ENCODE measurements around the gene PAFAH1B2. TPM values are rescaled to one million over a fixed set of nuclear protein-coding genes. Genes with fewer than 3 reads are reported as not detected.
"Not testable (repeated sequence)": the region's sequence is repeated elsewhere in the genome, so short reads cannot be mapped to it uniquely, and the experiment has no call there.

PAFAH1B2 gene
- total RNA-seq, 1 donor from 2014 or later, result 98.6 TPM

GRCh38 chr11:117180020-117180419 is 35.9 kb downstream of the PAFAH1B2 start:
- DNase-seq (ENCODE audit: low spot score in 2 of 2, unreplicated experiment in 2 of 2), result no peak
- Mint-ChIP-seq H3K9me3 (no peaks in the 10 kb centered on the region), H3K4me3 (peak overlapping the region; percentile 91), H3K4me1 (peaks cover 39% of the 10 kb centered on the region), H3K27me3 (ENCODE audit: low read depth) (no peaks in the 10 kb centered on the region), H3K36me3 (peaks cover 3% of the 10 kb centered on the region), H3K27ac (peak overlapping the region; percentile 82)
- no peak for TF ChIP-seq CTCF (IDR thresholded peaks at IDR 0.05; ENCODE audit: unreplicated experiment)

- no peaks in the 10 kb centered on the region for H3K9me3 Mint-ChIP-seq
- H3K27ac Mint-ChIP-seq, result no peak overlapping the region
- H3K4me3 Mint-ChIP-seq, result peak overlapping the region; percentile 91
- H3K4me1 Mint-ChIP-seq, result peaks cover 34% of the 10 kb centered on the region
- no peak for TF ChIP-seq CTCF (IDR thresholded peaks at IDR 0.05; ENCODE audit: unreplicated experiment)
- H3K36me3 Mint-ChIP-seq, result peaks cover 3% of the 10 kb centered on the region
- H3K27me3 Mint-ChIP-seq (ENCODE audit: low read depth), result no peaks in the 10 kb centered on the region
- DNase-seq (ENCODE audit: low spot score in 2 of 2, unreplicated experiment in 2 of 2), result peak in 1 of 2 experiments; percentile 48
Measured at GRCh38 chr11:117180661-117181585, 36.8 kb downstream of the PAFAH1B2 start.

GRCh38 chr11:117181586-117182550 is 37.8 kb downstream of the PAFAH1B2 start:
- no peak overlapping the region for H3K27ac Mint-ChIP-seq
- no peaks in the 10 kb centered on the region for H3K27me3 Mint-ChIP-seq (ENCODE audit: low read depth)
- H3K9me3 Mint-ChIP-seq, result no peaks in the 10 kb centered on the region
- H3K4me1 Mint-ChIP-seq, result peaks cover 34% of the 10 kb centered on the region
- no peak overlapping the region for H3K4me3 Mint-ChIP-seq
- peaks cover 3% of the 10 kb centered on the region for H3K36me3 Mint-ChIP-seq
- TF ChIP-seq CTCF (IDR thresholded peaks at IDR 0.05; ENCODE audit: unreplicated experiment), result no peak
- no peak for DNase-seq (ENCODE audit: low spot score in 2 of 2, unreplicated experiment in 2 of 2)

GRCh38 chr11:117182551-117182935 is 38.5 kb downstream of the PAFAH1B2 start:
- DNase-seq (ENCODE audit: low spot score in 2 of 2, unreplicated experiment in 2 of 2), result no peak
- H3K9me3 Mint-ChIP-seq, result no peaks in the 10 kb centered on the region

GRCh38 chr11:117183178-117183577 is 39.1 kb downstream of the PAFAH1B2 start:
- H3K27me3 Mint-ChIP-seq (ENCODE audit: low read depth), result not testable (repeated sequence)

More at GRCh38 chr11:117182551-117182935, 38.5 kb downstream of the PAFAH1B2 start:
- no peak for TF ChIP-seq CTCF (IDR thresholded peaks at IDR 0.05; ENCODE audit: unreplicated experiment)
- no peak overlapping the region for H3K4me3 Mint-ChIP-seq
- H3K27ac Mint-ChIP-seq, result no peak overlapping the region
- H3K4me1 Mint-ChIP-seq, result peaks cover 34% of the 10 kb centered on the region
- H3K27me3 Mint-ChIP-seq (ENCODE audit: low read depth), result no peaks in the 10 kb centered on the region
- peaks cover 5% of the 10 kb centered on the region for H3K36me3 Mint-ChIP-seq

More at GRCh38 chr11:117183178-117183577, 39.1 kb downstream of the PAFAH1B2 start:
- H3K4me3 Mint-ChIP-seq; H3K27ac Mint-ChIP-seq; DNase-seq (ENCODE audit: low spot score in 2 of 2, unreplicated experiment in 2 of 2); H3K36me3 Mint-ChIP-seq; H3K9me3 Mint-ChIP-seq: not testable (repeated sequence)
- H3K4me1 Mint-ChIP-seq, result peaks cover 27% of the 10 kb centered on the region
